IMR-90 (cell line): ENCODE measurements around the gene MS4A18. TPM values are rescaled to one million over a fixed set of nuclear protein-coding genes. Genes with fewer than 3 reads are reported as not detected.

Source experiments
- ATAC-seq: fragments of 200-7000 bp; cut with Tn5 transposase; 2 replicates; pipeline ENCODE4 v1.9.1; 2020; ENCODE audit warnings: low read depth, mild to moderate bottlenecking, moderate library complexity
- BruUV-seq: library from RNA; stranded (reverse); fragments of 400-500 nt; replicated peaks from 2 replicates; lab custom pipeline; 2021; lab: Mats Ljungman, UMichigan
- CTCF ChIA-PET: fragments of 300-600 bp; formaldehyde crosslinking; extraction: SDS; loops from one replicate; lab custom pipeline; 2021; ENCODE audit warnings: antibody characterized with exemption; lab: Yijun Ruan, JAX
- POLR2A ChIA-PET: fragments of 300-600 bp; sonication (Branson Sonifier 250); formaldehyde crosslinking; loops from one replicate; lab custom pipeline; 2022; ENCODE audit warnings: antibody characterized with exemption; ENCODE audit not compliant: unreplicated experiment; lab: Charles Lee
- DNase-seq: peaks from one replicate; pipeline ENCODE4 v3.0.0; 2013
- H2AFZ ChIP-seq: replicated peaks from 2 replicates; pipeline ENCODE3; 2013; ENCODE audit warnings: low read length, mild to moderate bottlenecking; ENCODE audit not compliant: poor library complexity
- H2AK5ac ChIP-seq: 2 replicates; pipeline ENCODE4 v1.6.1; 2013; ENCODE audit warnings: low read depth, low read length, inconsistent platforms
- H2AK9ac ChIP-seq: replicated peaks from 2 replicates; pipeline ENCODE3; 2013; ENCODE audit warnings: mild to moderate bottlenecking, low read depth, low read length, moderate library complexity; ENCODE audit not compliant: poor library complexity
- H2BK120ac ChIP-seq: 2 replicates; pipeline ENCODE4 v1.6.1; 2013; ENCODE audit warnings: low read depth, low read length, inconsistent platforms
- H2BK15ac ChIP-seq: 3 replicates; pipeline ENCODE4 v1.6.1; 2013; ENCODE audit warnings: low read depth, low read length, inconsistent platforms
- H2BK20ac ChIP-seq: 2 replicates; pipeline ENCODE4 v1.6.1; 2013; ENCODE audit warnings: low read depth, mild to moderate bottlenecking, inconsistent platforms, low read length, moderate library complexity
- H2BK5ac ChIP-seq: 2 replicates; pipeline ENCODE4 v1.6.1; 2013; ENCODE audit warnings: mild to moderate bottlenecking, low read depth, low read length, inconsistent platforms; ENCODE audit not compliant: poor library complexity, severe bottlenecking
- H3K14ac ChIP-seq: replicated peaks from 2 replicates; pipeline ENCODE4 v1.6.1; 2013; ENCODE audit warnings: low read depth, low read length, inconsistent platforms
- H3K18ac ChIP-seq: 2 replicates; pipeline ENCODE4 v1.6.1; 2013; ENCODE audit warnings: low read depth, low read length, control low read depth
- H3K23ac ChIP-seq: 2 replicates; pipeline ENCODE4 v1.6.1; 2013; ENCODE audit warnings: low read depth, low read length, inconsistent platforms
- H3K27ac ChIP-seq: 2 replicates; pipeline ENCODE4 v1.5.1; 2013; ENCODE audit warnings: mild to moderate bottlenecking, control low read depth, low read length; ENCODE audit not compliant: insufficient read depth
- H3K27me3 ChIP-seq: 2 replicates; pipeline ENCODE4 v1.6.1; 2013; ENCODE audit warnings: low read length; ENCODE audit not compliant: control insufficient read depth, insufficient read depth
- H3K36me3 ChIP-seq: 2 replicates; pipeline ENCODE4 v1.6.1; 2013; ENCODE audit warnings: low read length, mixed read lengths; ENCODE audit not compliant: control insufficient read depth, insufficient read depth
- H3K4ac ChIP-seq: 2 replicates; pipeline ENCODE4 v1.6.1; 2013; ENCODE audit warnings: low read depth, low read length, inconsistent platforms
- H3K4me1 ChIP-seq: 2 replicates; pipeline ENCODE4 v1.6.1; 2013; ENCODE audit warnings: low read length, mixed read lengths; ENCODE audit not compliant: control insufficient read depth, insufficient read depth
- H3K4me2 ChIP-seq: 2 replicates; pipeline ENCODE4 v1.6.1; 2013; ENCODE audit warnings: low read depth, mild to moderate bottlenecking, control low read depth, low read length, moderate library complexity
- H3K4me3 ChIP-seq: 2 replicates; pipeline ENCODE4 v1.5.1; 2013; ENCODE audit warnings: low read depth, mild to moderate bottlenecking, control low read depth, low read length, moderate library complexity; ENCODE audit not compliant: insufficient read depth
- H3K56ac ChIP-seq: 2 replicates; pipeline ENCODE4 v1.6.1; 2013; ENCODE audit warnings: low read length, inconsistent platforms; ENCODE audit not compliant: insufficient read depth; ENCODE audit errors: extremely low read depth
- H3K79me1 ChIP-seq, 2 experiments: 2 replicates each; pipeline ENCODE4 v1.6.1; 2013; ENCODE audit warnings: low read length in 2 of 2, inconsistent platforms in 1 of 2, low read depth in 1 of 2
- H3K9ac ChIP-seq: 2 replicates; pipeline ENCODE4 v1.6.1; 2013; ENCODE audit warnings: low read depth, low read length, control low read depth
- H3K9me1 ChIP-seq: 2 replicates; pipeline ENCODE4 v1.6.1; 2013; ENCODE audit warnings: low read length, inconsistent platforms; ENCODE audit not compliant: insufficient read depth
- H3K9me3 ChIP-seq: 2 replicates; pipeline ENCODE4 v1.6.1; 2013; ENCODE audit warnings: low read length; ENCODE audit not compliant: control insufficient read depth, insufficient read depth
- H4K20me1 ChIP-seq: 2 replicates; pipeline ENCODE4 v1.6.1; 2013; ENCODE audit warnings: low read length, inconsistent platforms; ENCODE audit not compliant: insufficient read depth
- H4K5ac ChIP-seq: 2 replicates; pipeline ENCODE4 v1.6.1; 2013; ENCODE audit warnings: mild to moderate bottlenecking, low read depth, low read length, control low read depth
- H4K8ac ChIP-seq, 2 experiments: 2 replicates each; pipeline ENCODE4 v1.6.1; 2013; ENCODE audit warnings: low read depth in 2 of 2, low read length in 2 of 2, control low read depth in 1 of 2, inconsistent platforms in 1 of 2
- H4K91ac ChIP-seq: 2 replicates; pipeline ENCODE4 v1.6.1; 2013; ENCODE audit warnings: low read depth, low read length, inconsistent platforms; ENCODE audit not compliant: insufficient read depth
- BHLHE40 ChIP-seq: fragments of 150-350 bp; IDR thresholded peaks from 2 replicates; pipeline ENCODE4 v1.6.1; 2016; ENCODE audit warnings: mild to moderate bottlenecking, low read depth, low read length
- CEBPB ChIP-seq: IDR thresholded peaks from 2 replicates; pipeline ENCODE4 v1.6.1; 2012; ENCODE audit warnings: low read depth, low read length, improper control_type of control experiment
- CHD1 ChIP-seq: IDR thresholded peaks from 2 replicates; pipeline ENCODE4 v1.6.1; 2012; ENCODE audit warnings: low read depth, low read length, improper control_type of control experiment
- FOS ChIP-seq: fragments of 150-350 bp; IDR thresholded peaks from 2 replicates; pipeline ENCODE4 v1.6.1; 2016; ENCODE audit warnings: low read depth, low read length
- MAZ ChIP-seq: IDR thresholded peaks from 2 replicates; pipeline ENCODE4 v1.6.1; 2012; ENCODE audit warnings: low read depth, mild to moderate bottlenecking, low read length, improper control_type of control experiment, moderate library complexity, borderline replicate concordance
- MXI1 ChIP-seq: IDR thresholded peaks from 2 replicates; pipeline ENCODE4 v1.6.1; 2012; ENCODE audit warnings: low read depth, mild to moderate bottlenecking, low read length, moderate library complexity, borderline replicate concordance
- NFE2L2 ChIP-seq: fragments of 150-350 bp; IDR thresholded peaks from 2 replicates; pipeline ENCODE4 v1.6.1; 2016; ENCODE audit warnings: low read depth, mild to moderate bottlenecking, low read length
- POLR2A ChIP-seq: IDR thresholded peaks from 2 replicates; pipeline ENCODE4 v1.6.1; 2012; ENCODE audit warnings: mild to moderate bottlenecking, low read depth, low read length
- RAD21 ChIP-seq: IDR thresholded peaks from 2 replicates; pipeline ENCODE4 v1.6.1; 2012; ENCODE audit warnings: low read length, improper control_type of control experiment
- RCOR1 ChIP-seq: IDR thresholded peaks from 2 replicates; pipeline ENCODE4 v1.6.1; 2012; ENCODE audit warnings: mild to moderate bottlenecking, low read length, improper control_type of control experiment; ENCODE audit not compliant: insufficient replicate concordance
- RFX5 ChIP-seq: IDR thresholded peaks from 2 replicates; pipeline ENCODE4 v1.8.0; 2012; ENCODE audit warnings: low read depth, mild to moderate bottlenecking, low read length, moderate library complexity
- WGBS, 2 experiments: methylation state at CpG; one replicate each; pipeline versions ENCODE4 v1.1.5 to v1.1.7; 2013; ENCODE audit warnings: missing lambda C conversion rate in 2 of 2; ENCODE audit not compliant: insufficient read length in 1 of 2; ENCODE audit errors: extremely low coverage in 2 of 2; 5-methylcytosine and 5-hydroxymethylcytosine counted together
- dilution Hi-C: fragments of 300-500 bp; cut with HindIII; formaldehyde crosslinking; loops from one replicate; pipeline ENCODE4 v1.14.3; 2018; ENCODE audit warnings: low sequenced_read_pairs; ENCODE audit not compliant: unreplicated experiment
- in situ Hi-C: fragments of 300-500 bp; cut with MboI; formaldehyde crosslinking; loops from 3 replicates; pipeline ENCODE4 v1.14.3; 2019; ENCODE audit warnings: low sequenced_read_pairs, inconsistent platforms, mixed read lengths
- intact Hi-C: fragments of 100-400 bp; cut with micrococcal nuclease; formaldehyde crosslinking; loops from 2 replicates; pipeline ENCODE4 v1.10.0; 2022
- polyA plus RNA-seq, 3 experiments: library from polyadenylated mRNA; depleted of rRNA; stranded (reverse); fragments of >200 nt; gene quantifications; 2 replicates each; pipeline ENCODE4 v1.2.3, GENCODE V29; 2012; ENCODE audit warnings: low replicate concordance in 1 of 3
- total RNA-seq: library from RNA; depleted of rRNA; stranded (reverse); fragments of >200 nt; gene quantifications from 2 replicates; pipeline ENCODE4 v1.2.3, GENCODE V29; 2012
- TF ChIP-seq, protein P1 (sequence below): conservative IDR thresholded peaks from 2 replicates; pipeline ENCODE4 v1.5.1; 2012; ENCODE audit warnings: mild to moderate bottlenecking, low read depth, low read length, improper control_type of control experiment
- TF ChIP-seq, protein P2 (sequence below): fragments of 150-350 bp; IDR thresholded peaks from 2 replicates; pipeline ENCODE4 v1.6.1; 2016; ENCODE audit warnings: low read depth, mild to moderate bottlenecking, low read length, moderate library complexity, borderline replicate concordance
- TF ChIP-seq, protein P3 (sequence below): fragments of 150-350 bp; IDR thresholded peaks from 2 replicates; pipeline ENCODE4 v1.6.1; 2017; ENCODE audit warnings: mild to moderate bottlenecking, antibody characterized with exemption, low read length, low read depth

The MS4A18 gene
- total and polyA plus RNA-seq, 2 of the 4 experiments (the other 2 are of a cell fraction): not detected

DNA sequence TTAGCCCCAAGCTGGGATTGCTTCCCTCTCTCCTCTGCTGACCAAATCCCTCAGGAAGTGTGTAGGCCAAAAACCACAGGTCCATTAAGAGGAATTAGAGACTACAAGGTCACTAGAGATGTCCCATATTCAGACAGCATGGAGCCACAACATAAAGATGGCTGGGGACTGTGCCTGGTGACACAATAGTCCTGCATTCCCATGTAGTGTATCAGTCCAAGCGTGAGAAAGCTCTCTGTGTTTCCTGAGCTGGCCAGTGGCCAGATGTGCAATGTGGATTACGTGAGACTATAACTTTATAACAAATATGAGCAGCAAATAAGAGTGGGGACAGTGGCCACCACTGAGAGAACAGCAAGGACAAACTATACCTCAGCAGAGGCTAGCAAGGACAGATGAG is 53.1 kb downstream of the MS4A18 start:
- H2AK9ac ChIP-seq: no peak overlapping the region
- no peak overlapping the region for H3K27ac ChIP-seq
- no peaks in the 10 kb centered on the region for H4K20me1 ChIP-seq
- no peak overlapping the region; the same call in 2 of the 3 replicates for H2BK15ac ChIP-seq
- no peak overlapping the region for H2BK20ac ChIP-seq
- no peak overlapping the region for H2BK5ac ChIP-seq
- no peak overlapping the region for H2BK120ac ChIP-seq
- POLR2A ChIA-PET: no interaction called here
- in situ Hi-C loops (loop anchor here (5.0 kb wide), 1 partner anchor 120 kb away; no protein-coding TSS in a partner anchor), dilution Hi-C loops (no loop called here), intact Hi-C loops (no loop called here)
- no peak overlapping the region for H3K4ac ChIP-seq
- H2AK5ac ChIP-seq: no peak overlapping the region
- H4K91ac ChIP-seq: no peak overlapping the region
- ATAC-seq (peak; percentile 45), DNase-seq (peak; percentile 82)
- H4K5ac ChIP-seq: no peak overlapping the region
- whole genome bisulfite sequencing, 2 experiments: no CpG with 5 or more reads among the region's 2 CpGs
- peaks cover 24% of the 10 kb centered on the region for H3K27me3 ChIP-seq
- H3K9me3 ChIP-seq: no peaks in the 10 kb centered on the region
- no peak overlapping the region for H3K14ac ChIP-seq
- no peak overlapping the region for H3K4me2 ChIP-seq
- no peak overlapping the region for H3K18ac ChIP-seq
- BruUV-seq: no TSS peak
- H4K8ac ChIP-seq: no peak overlapping the region; a peak in 1 of 4 replicates
- peaks cover 5% of the 10 kb centered on the region; the same call in 1 of the 2 replicates for H3K9me1 ChIP-seq
- CTCF ChIA-PET: interaction anchor here (3.0 kb wide), 1 partner anchor 53 kb away, joined by 9 read pairs; no protein-coding TSS in a partner anchor
- TF ChIP-seq RAD21 (no peak), NFE2L2 (no peak), CEBPB (peak; percentile 85), POLR2A (no peak), MAZ (no peak), CHD1 (no peak), MXI1 (peak; percentile 9; the same call in 1 of the 2 replicates), RCOR1 (no peak), RFX5 (no peak), BHLHE40 (no peak; the same call in 1 of the 2 replicates), FOS (no peak)
- TF ChIP-seq, protein P1, sequence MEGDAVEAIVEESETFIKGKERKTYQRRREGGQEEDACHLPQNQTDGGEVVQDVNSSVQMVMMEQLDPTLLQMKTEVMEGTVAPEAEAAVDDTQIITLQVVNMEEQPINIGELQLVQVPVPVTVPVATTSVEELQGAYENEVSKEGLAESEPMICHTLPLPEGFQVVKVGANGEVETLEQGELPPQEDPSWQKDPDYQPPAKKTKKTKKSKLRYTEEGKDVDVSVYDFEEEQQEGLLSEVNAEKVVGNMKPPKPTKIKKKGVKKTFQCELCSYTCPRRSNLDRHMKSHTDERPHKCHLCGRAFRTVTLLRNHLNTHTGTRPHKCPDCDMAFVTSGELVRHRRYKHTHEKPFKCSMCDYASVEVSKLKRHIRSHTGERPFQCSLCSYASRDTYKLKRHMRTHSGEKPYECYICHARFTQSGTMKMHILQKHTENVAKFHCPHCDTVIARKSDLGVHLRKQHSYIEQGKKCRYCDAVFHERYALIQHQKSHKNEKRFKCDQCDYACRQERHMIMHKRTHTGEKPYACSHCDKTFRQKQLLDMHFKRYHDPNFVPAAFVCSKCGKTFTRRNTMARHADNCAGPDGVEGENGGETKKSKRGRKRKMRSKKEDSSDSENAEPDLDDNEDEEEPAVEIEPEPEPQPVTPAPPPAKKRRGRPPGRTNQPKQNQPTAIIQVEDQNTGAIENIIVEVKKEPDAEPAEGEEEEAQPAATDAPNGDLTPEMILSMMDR: no peak
- TF ChIP-seq, protein P2, sequence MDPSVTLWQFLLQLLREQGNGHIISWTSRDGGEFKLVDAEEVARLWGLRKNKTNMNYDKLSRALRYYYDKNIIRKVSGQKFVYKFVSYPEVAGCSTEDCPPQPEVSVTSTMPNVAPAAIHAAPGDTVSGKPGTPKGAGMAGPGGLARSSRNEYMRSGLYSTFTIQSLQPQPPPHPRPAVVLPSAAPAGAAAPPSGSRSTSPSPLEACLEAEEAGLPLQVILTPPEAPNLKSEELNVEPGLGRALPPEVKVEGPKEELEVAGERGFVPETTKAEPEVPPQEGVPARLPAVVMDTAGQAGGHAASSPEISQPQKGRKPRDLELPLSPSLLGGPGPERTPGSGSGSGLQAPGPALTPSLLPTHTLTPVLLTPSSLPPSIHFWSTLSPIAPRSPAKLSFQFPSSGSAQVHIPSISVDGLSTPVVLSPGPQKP: no peak
- TF ChIP-seq, protein P3, sequence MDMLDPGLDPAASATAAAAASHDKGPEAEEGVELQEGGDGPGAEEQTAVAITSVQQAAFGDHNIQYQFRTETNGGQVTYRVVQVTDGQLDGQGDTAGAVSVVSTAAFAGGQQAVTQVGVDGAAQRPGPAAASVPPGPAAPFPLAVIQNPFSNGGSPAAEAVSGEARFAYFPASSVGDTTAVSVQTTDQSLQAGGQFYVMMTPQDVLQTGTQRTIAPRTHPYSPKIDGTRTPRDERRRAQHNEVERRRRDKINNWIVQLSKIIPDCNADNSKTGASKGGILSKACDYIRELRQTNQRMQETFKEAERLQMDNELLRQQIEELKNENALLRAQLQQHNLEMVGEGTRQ: no peak
- no peak overlapping the region for H3K9ac ChIP-seq
- H3K4me1 ChIP-seq: no peaks in the 10 kb centered on the region; the same call in 1 of the 2 replicates
- no peak overlapping the region for H2AFZ ChIP-seq
- no peaks in the 10 kb centered on the region for H3K36me3 ChIP-seq
- no peak overlapping the region for H3K4me3 ChIP-seq
- H3K23ac ChIP-seq: no peak overlapping the region
- no peak overlapping the region for H3K56ac ChIP-seq
- H3K79me1 ChIP-seq: no peaks in the 10 kb centered on the region
